Pancreas (tissue), 10 donors: ENCODE results near the gene RB1. TPM values are rescaled to one million over a fixed set of nuclear protein-coding genes. Genes with fewer than 3 reads are reported as not detected.

ENCODE experiments used
- ATAC-seq, 4 donors: fragments of 200-7000 bp; cut with Tn5 transposase; one replicate each; pipeline versions ENCODE4 v1.8.0 to v1.9.1; 2020; ENCODE audit warnings: mild to moderate bottlenecking in 4 of 4, moderate library complexity in 4 of 4
- DNase-seq, 6 donors: peaks; one replicate each; pipeline ENCODE4 v3.0.0-alpha.2; 2020
- FAIRE-seq: peaks from 2 replicates; lab custom pipeline; 2012; peaks lifted over from hg19 to GRCh38; lab: Jason Lieb, UNC
- H3K27ac ChIP-seq, 4 donors: fragments of 200-600 bp; sonication (generic); 1 replicate in 3 of 4; 2 replicates in 1 of 4; pipeline versions ENCODE4 v1.5.0 to v1.8.0; 2020
- H3K27me3 ChIP-seq, 4 donors: fragments of 200-600 bp; one replicate each; pipeline ENCODE4 v1.8.0; 2021
- H3K36me3 ChIP-seq, 3 donors: fragments of 200-600 bp; sonication (generic) in 1 of 3; one replicate each; pipeline versions ENCODE4 v1.5.0 to v1.8.0; 2020 to 2021
- H3K4me1 ChIP-seq, 3 donors: fragments of 200-600 bp; one replicate each; pipeline ENCODE4 v1.8.0; 2021
- H3K4me3 ChIP-seq, 4 donors: fragments of 200-600 bp; sonication (generic) in 2 of 4; one replicate each; pipeline versions ENCODE4 v1.5.0 to v1.8.0; 2020 to 2021
- H3K9me3 ChIP-seq, 4 donors: fragments of 200-600 bp; one replicate each; pipeline ENCODE4 v1.8.0; 2021
- WGBS, 2 donors: extraction: QIAGEN DNeasy Blood & Tissue Kit; methylation state at CpG; one replicate each; pipeline ENCODE4 v1.1.7; 2013; 5-methylcytosine and 5-hydroxymethylcytosine counted together
- intact Hi-C, 3 donors: fragments of 100-400 bp; cut with DNase I; formaldehyde crosslinking; loops; one replicate each; pipeline versions ENCODE4 v1.11.1 to v1.14.2; 2022
- polyA plus RNA-seq, 2 donors: library from polyadenylated mRNA; stranded (reverse); fragments of 200-250 nt; gene quantifications; one replicate each; pipeline ENCODE4 v1.2.3, GENCODE V29; 2013
- total RNA-seq, 6 donors: library from RNA; stranded (reverse); fragmentation: NEBNext Ultra II Directional in 4 of 6; extraction: Animal tissue kit (Norgen Biotek cat#: 25700) in 4 of 6; gene quantifications; one replicate each; pipeline versions ENCODE4 v1.2.1 to v1.2.4, GENCODE V29; 2021 to 2023
- TF ChIP-seq, protein P1 (sequence below), 4 donors: fragments of 200-600 bp; sonication (generic) in 3 of 4; IDR thresholded peaks; one replicate each; pipeline versions ENCODE4 v1.5.0 to v1.8.0; 2021; ENCODE audit warnings: antibody characterized with exemption in 4 of 4
- donor health status: healthy with polysubstance abuse.
- donor health status: DM: no; HTN: no; CAD: no; lungs with moderate emphysema.
- donor health status: DM: no; HTN: no; CAD: no.
- donor health status: control.
- donor health status: control.
- donor health status: Bipolar disorder and iron deficiency.
- donor health status: DM: yes; HTN: yes; CAD: no.
- donor health status: DM: no; HTN: no; CAD: no.
- donor health status: DM: no; HTN: no; CAD: no.
- donor health status: DM: yes; HTN: yes; CAD: no.

The RB1 gene
- total and polyA plus RNA-seq, 8 donors = 5.0 to 23.0 (median 10.9) TPM

DNA sequence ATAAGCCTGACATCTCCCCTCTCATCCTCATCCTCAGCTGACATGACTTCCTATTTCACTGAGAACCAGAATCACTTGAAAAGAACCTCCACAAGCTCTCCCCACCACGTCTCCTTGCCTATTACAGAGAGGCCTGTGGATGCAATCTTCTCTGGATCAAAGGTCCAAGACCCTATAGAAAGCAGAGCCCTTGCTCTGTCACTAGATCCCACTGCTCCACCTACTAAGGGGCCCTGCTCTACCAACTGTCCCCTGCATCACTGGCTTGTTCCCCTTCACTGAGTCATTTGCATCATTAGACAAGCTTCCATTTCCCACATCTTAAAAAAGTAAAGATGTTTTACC lies 188.5 kb downstream of the RB1 start:
- H3K27me3 ChIP-seq = no peaks in the 10 kb centered on the region
- WGBS, 2 donors = 78 to 88% methylated on average over 1 of the region's 1 CpG
- peak overlapping the region in 2 of 4 donors; percentile 48 to 61 for H3K27ac ChIP-seq
- FAIRE-seq (no peak), DNase-seq (no peak), ATAC-seq (peak in 2 of 4 donors; percentile 24 to 42)
- peak overlapping the region in 1 of 4 donors; percentile 13 for H3K4me3 ChIP-seq
- H3K9me3 ChIP-seq = no peaks in the 10 kb centered on the region
- H3K36me3 ChIP-seq = no peaks in the 10 kb centered on the region
- peaks cover 3 to 10% (median 3%) of the 10 kb centered on the region in 3 donors for H3K4me1 ChIP-seq
- TF ChIP-seq, protein P1, sequence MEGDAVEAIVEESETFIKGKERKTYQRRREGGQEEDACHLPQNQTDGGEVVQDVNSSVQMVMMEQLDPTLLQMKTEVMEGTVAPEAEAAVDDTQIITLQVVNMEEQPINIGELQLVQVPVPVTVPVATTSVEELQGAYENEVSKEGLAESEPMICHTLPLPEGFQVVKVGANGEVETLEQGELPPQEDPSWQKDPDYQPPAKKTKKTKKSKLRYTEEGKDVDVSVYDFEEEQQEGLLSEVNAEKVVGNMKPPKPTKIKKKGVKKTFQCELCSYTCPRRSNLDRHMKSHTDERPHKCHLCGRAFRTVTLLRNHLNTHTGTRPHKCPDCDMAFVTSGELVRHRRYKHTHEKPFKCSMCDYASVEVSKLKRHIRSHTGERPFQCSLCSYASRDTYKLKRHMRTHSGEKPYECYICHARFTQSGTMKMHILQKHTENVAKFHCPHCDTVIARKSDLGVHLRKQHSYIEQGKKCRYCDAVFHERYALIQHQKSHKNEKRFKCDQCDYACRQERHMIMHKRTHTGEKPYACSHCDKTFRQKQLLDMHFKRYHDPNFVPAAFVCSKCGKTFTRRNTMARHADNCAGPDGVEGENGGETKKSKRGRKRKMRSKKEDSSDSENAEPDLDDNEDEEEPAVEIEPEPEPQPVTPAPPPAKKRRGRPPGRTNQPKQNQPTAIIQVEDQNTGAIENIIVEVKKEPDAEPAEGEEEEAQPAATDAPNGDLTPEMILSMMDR (IDR thresholded peaks at IDR 0.05) = no peak
- intact Hi-C loops = no loop called here

DNA sequence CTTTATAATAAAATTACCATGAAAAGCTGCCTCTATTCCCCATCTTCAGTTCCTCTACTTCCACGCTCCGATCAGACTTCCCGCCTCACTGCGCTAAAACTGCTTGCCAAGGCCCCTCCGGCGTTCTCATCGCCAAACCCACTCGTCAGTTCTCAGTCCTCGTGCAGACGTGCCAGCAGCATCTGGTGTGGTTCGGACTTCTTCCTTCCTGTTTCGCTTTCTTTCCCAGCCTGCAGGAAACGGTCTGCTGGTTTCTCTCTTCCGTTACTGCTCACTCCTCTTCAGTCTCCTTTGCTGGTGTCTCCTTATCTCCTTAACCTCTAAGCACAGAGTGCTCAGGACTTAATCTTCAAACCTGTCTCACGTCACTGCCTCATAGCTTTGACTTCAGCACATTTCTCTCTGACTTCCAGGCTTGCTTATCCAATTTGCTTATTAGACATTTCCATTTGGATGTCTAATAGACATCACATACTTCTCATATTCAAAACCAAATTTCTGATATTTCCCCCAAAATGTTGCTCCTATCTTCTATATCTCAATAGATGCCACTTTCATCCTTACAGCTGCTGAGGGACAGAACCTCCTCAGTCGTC lies 189.0 kb downstream of the RB1 start:
- ATAC-seq (peak in 3 of 4 donors; percentile 70 to 85 (median 80)), FAIRE-seq (no peak), DNase-seq (peak in 2 of 6 donors; percentile 18 to 59)
- H3K4me3 ChIP-seq = peak overlapping the region in 1 of 4 donors; percentile 13
- WGBS, 2 donors = 72 to 80% methylated on average over 16 of the region's 16 CpGs
- no peaks in the 10 kb centered on the region for H3K9me3 ChIP-seq
- peaks cover 3 to 10% (median 3%) of the 10 kb centered on the region in 3 donors for H3K4me1 ChIP-seq
- TF ChIP-seq, protein P1 (IDR thresholded peaks at IDR 0.05) = no peak
- H3K36me3 ChIP-seq = no peaks in the 10 kb centered on the region
- intact Hi-C loops = no loop called here
- H3K27ac ChIP-seq = peak overlapping the region in 2 of 4 donors; percentile 48 to 61
- H3K27me3 ChIP-seq = no peaks in the 10 kb centered on the region

DNA sequence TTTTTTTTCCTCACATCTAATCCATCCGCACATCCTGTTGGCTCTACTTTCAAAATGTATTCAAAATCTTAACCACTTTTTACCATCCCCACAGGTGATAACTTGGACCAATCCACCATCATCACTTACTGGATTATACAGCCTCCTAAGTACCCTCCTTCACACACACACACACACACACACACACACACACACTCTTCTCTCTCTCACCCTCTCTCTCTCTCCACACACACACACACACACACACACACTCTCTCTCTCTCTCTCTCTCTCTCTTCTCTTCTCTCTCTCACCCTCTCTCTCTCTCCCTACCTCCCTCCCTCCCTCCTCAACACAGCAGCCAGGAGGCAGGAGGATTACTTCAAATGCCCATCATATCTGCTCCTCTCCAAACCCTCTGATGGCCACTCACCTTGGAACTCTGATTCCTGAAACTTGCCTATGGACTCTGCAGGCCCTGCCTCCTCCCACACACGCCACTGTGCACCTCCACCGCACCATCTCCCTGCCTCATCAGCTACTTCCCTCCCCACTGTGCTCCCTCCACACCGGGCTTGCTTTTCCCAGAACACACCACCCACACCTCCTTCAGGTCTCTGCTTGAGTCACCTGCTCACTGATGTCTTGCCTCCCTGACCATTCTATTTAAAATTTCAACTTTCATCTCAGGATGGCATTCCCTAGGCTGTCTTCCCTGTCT lies 189.7 kb downstream of the RB1 start:
- intact Hi-C loops = no loop called here
- DNase-seq (no peak), FAIRE-seq (no peak), ATAC-seq (peak in 3 of 4 donors; percentile 35 to 45 (median 36))
- Histone ChIP-seq H3K4me1 (peaks cover 3 to 10% (median 3%) of the 10 kb centered on the region in 3 donors), H3K9me3 (no peaks in the 10 kb centered on the region), H3K27me3 (no peaks in the 10 kb centered on the region), H3K4me3 (peak overlapping the region in 1 of 4 donors; percentile 13), H3K27ac (peak overlapping the region in 3 of 4 donors; percentile 42 to 61 (median 59)), H3K36me3 (no peaks in the 10 kb centered on the region)
- WGBS, 2 donors = 66 to 68% methylated on average over 4 of the region's 4 CpGs
- TF ChIP-seq, protein P1 (IDR thresholded peaks at IDR 0.05) = no peak

DNA sequence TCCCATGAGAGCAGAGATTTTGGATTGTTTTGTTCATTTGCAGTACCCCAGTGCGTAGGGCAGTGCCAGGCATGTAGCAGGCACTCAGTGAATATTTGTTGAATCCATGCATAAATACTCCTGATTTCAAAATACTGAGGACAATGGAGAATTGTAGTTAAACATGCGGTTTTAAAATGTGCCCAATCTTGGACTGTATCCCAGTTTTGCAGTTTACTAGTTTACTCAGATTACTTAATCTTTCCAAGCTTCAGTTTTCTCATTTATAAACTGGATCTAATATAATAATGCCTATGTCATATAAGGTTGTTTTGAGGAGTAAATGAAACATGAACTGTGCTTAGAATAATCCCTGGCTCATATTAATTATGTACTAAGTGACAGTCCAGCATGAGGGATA lies 190.3 kb downstream of the RB1 start:
- no peaks in the 10 kb centered on the region for H3K27me3 ChIP-seq
- H3K27ac ChIP-seq = peak overlapping the region in 3 of 4 donors; percentile 42 to 59 (median 48)
- TF ChIP-seq, protein P1 (IDR thresholded peaks at IDR 0.05) = no peak
- 54 to 56% methylated on average over 2 of the region's 2 CpGs for WGBS, 2 donors
- H3K4me3 ChIP-seq = no peak overlapping the region
- ATAC-seq (peak in 3 of 4 donors; percentile 20 to 76 (median 50)), FAIRE-seq (no peak), DNase-seq (no peak)
- peaks cover 3 to 10% (median 3%) of the 10 kb centered on the region in 3 donors for H3K4me1 ChIP-seq
- intact Hi-C loops = no loop called here
- H3K36me3 ChIP-seq = no peaks in the 10 kb centered on the region
- H3K9me3 ChIP-seq = no peaks in the 10 kb centered on the region
